ENCODE measurements around the gene NOTO. TPM values are rescaled to one million over a fixed set of nuclear protein-coding genes. Genes with fewer than 3 reads are reported as not detected.

NOTO gene
- total RNA-seq, 1 donor from 2014 or later = not detected

DNA sequence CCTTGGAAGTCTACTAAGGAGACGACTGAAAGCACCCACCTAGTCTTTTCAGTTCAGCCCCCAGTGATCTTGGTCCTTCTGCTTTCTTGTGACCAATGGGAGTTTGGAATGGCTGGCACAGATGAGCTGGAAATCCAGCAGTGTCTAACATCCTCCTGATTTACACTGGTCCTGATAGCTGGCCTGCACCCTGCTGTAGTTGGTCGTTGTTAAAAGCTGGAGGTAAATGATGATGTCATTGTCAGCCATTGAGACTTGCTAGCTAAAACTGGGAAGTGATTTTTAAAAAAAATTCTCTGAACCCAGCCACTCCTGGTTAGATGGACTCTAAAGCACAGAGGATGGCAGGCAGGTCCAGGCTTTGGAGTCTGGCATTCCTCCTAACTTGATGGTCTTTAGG is 51.0 kb downstream of the NOTO start:
- ChIA-PET CTCF (interaction anchor here (1.4 kb wide), 1 partner anchor 37 kb away, joined by 5 read pairs; no protein-coding TSS in a partner anchor), POLR2A (interaction anchor here (1.2 kb wide), 1 partner anchor 19 kb away, joined by 3 read pairs; the partner anchor contains the start of gene CCT7)
- intact Hi-C loops (cut with micrococcal nuclease) = loop anchor here (5.0 kb wide), 1 partner anchor 39 kb away; the partner anchor contains the start of gene EGR4
- H3K4me3 Mint-ChIP-seq = no peak overlapping the region
- H3K27ac Mint-ChIP-seq = no peak overlapping the region
- H3K9me3 Mint-ChIP-seq = no peaks in the 10 kb centered on the region
- DNase-seq (no peak), ATAC-seq (ENCODE audit: low read depth) (no peak)
- TF ChIP-seq, protein P1, sequence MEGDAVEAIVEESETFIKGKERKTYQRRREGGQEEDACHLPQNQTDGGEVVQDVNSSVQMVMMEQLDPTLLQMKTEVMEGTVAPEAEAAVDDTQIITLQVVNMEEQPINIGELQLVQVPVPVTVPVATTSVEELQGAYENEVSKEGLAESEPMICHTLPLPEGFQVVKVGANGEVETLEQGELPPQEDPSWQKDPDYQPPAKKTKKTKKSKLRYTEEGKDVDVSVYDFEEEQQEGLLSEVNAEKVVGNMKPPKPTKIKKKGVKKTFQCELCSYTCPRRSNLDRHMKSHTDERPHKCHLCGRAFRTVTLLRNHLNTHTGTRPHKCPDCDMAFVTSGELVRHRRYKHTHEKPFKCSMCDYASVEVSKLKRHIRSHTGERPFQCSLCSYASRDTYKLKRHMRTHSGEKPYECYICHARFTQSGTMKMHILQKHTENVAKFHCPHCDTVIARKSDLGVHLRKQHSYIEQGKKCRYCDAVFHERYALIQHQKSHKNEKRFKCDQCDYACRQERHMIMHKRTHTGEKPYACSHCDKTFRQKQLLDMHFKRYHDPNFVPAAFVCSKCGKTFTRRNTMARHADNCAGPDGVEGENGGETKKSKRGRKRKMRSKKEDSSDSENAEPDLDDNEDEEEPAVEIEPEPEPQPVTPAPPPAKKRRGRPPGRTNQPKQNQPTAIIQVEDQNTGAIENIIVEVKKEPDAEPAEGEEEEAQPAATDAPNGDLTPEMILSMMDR (IDR thresholded peaks at IDR 0.05) = no peak
- H3K36me3 Mint-ChIP-seq (ENCODE audit: low read depth) = peaks cover 69% of the 10 kb centered on the region
- no peaks in the 10 kb centered on the region for H3K27me3 Mint-ChIP-seq
- no peaks in the 10 kb centered on the region for H3K4me1 Mint-ChIP-seq

DNA sequence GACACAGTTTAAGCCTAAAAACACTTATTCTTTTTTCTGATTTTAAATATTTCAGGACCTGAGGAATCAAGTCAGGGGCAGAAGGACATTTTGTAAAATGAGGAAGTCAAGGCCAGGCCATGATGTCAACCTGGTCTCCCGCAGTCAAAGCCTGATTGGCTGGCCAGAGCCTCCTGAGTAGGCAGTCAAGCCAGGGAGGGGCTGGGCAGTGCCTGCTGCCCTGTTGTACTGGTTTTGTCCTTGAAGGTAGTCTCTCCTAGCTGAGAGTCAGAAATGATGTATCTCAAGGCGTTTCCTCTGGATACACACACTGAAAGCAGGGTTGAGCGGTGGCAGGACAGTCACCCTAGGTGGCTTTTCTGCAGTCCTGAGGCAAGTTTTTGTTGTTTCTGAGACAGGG is 51.5 kb downstream of the NOTO start:
- Mint-ChIP-seq H3K36me3 (ENCODE audit: low read depth) (peaks cover 65% of the 10 kb centered on the region), H3K4me1 (no peaks in the 10 kb centered on the region), H3K27ac (no peak overlapping the region), H3K9me3 (no peaks in the 10 kb centered on the region), H3K27me3 (no peaks in the 10 kb centered on the region), H3K4me3 (no peak overlapping the region)
- TF ChIP-seq, protein P1 (IDR thresholded peaks at IDR 0.05) = no peak
- CTCF ChIA-PET = interaction anchor here (1.4 kb wide), 1 partner anchor 36 kb away, joined by 5 read pairs; no protein-coding TSS in a partner anchor
- intact Hi-C loops (cut with micrococcal nuclease) = loop anchor here (5.0 kb wide), 1 partner anchor 38 kb away; the partner anchor contains the start of gene EGR4
- DNase-seq (no peak), ATAC-seq (ENCODE audit: low read depth) (no peak)
- POLR2A ChIA-PET = interaction anchor here (1.2 kb wide), 2 partner anchors 20 to 31 kb away, joined by 3 read pairs; partner anchors contain the start of gene CCT7

DNA sequence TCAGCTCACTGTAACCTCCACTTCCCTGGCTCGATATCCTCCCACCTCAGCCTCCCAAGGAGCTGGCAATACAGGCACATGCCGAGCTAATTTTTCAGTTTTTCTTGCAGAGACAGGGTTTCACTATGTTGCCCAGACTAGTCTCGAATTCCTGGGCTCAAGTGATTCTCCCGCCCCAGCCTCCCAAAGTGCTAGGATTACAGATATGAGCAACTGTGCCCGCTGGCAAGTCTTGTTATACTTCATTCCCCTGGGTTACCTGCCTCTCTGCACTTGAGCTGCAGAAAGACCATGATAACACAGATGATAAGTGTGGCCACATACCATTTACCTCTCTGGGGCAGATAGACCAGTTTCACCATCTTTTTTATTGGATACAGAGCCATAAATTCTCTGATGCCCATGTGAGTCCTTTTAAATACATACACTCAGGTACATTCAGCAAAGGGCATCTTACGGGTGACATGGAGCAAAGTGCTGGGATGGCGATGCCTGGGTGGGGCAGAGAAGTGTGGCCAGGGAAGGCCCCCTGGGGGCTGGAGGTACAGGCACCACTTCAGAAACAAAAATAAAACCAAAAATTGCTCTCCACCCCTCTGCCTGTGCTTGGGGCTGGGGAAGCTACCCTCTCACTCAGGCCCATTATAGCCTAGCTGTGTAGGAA is 52.1 kb downstream of the NOTO start:
- H3K4me3 Mint-ChIP-seq = no peak overlapping the region
- POLR2A ChIA-PET = interaction anchor here (1.2 kb wide), 2 partner anchors 20 to 31 kb away, joined by 3 read pairs; partner anchors contain the start of gene CCT7

DNA sequence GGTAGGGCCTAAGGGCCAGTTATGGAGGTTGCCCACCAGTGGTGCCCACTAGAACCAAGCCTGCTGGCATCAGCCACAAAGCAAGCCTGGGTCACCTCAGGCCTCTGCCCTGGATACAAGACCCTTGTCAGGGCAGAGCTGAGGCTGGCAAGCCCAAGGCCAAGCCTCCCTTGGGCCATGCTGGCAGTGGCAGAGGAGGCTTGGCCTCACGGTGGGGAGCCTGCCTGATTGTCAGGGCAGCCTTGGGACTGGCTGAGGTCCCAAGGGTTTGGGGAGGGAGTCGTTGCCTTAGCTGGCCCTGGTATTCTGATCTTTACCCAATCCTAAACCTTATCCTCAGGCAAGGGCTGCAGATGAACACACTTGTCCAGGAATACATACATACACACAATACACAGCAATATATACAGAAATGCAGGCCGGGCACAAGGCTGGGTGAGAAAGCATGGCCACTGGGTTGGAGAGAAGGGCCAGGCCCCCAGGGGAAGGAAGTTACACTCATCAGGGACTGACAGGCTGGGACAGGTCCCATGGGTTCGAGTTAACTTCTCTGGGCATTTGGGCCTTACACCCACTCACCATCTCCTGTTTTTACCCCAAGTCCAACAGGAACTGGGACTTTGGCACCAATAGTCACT is 52.8 kb downstream of the NOTO start:
- no peaks in the 10 kb centered on the region for H3K4me1 Mint-ChIP-seq
- TF ChIP-seq, protein P1 (IDR thresholded peaks at IDR 0.05) = no peak
- H3K36me3 Mint-ChIP-seq (ENCODE audit: low read depth) = peaks cover 65% of the 10 kb centered on the region
- ChIA-PET CTCF (interaction anchor here (1.4 kb wide), 1 partner anchor 35 kb away, joined by 5 read pairs; no protein-coding TSS in a partner anchor), POLR2A (interaction anchor here (1.2 kb wide), 1 partner anchor 30 kb away, joined by 3 read pairs; no protein-coding TSS in a partner anchor)
- no peaks in the 10 kb centered on the region for H3K27me3 Mint-ChIP-seq
- H3K9me3 Mint-ChIP-seq = no peaks in the 10 kb centered on the region
- H3K27ac Mint-ChIP-seq = no peak overlapping the region
- intact Hi-C loops (cut with micrococcal nuclease) = no loop called here
- no peak overlapping the region for H3K4me3 Mint-ChIP-seq
- DNase-seq = no peak
- no peak for ATAC-seq (ENCODE audit: low read depth)

More for the DNA sequence above, 52.1 kb downstream of the NOTO start:
- TF ChIP-seq, protein P1 (IDR thresholded peaks at IDR 0.05) = no peak
- no peaks in the 10 kb centered on the region for H3K27me3 Mint-ChIP-seq
- no peak for ATAC-seq (ENCODE audit: low read depth)
- H3K36me3 Mint-ChIP-seq (ENCODE audit: low read depth) = peaks cover 65% of the 10 kb centered on the region
- CTCF ChIA-PET = interaction anchor here (1.4 kb wide), 1 partner anchor 36 kb away, joined by 5 read pairs; no protein-coding TSS in a partner anchor
- H3K4me1 Mint-ChIP-seq = no peaks in the 10 kb centered on the region
- no peak for DNase-seq
- intact Hi-C loops (cut with micrococcal nuclease) = loop anchor here (5.0 kb wide), 1 partner anchor 38 kb away; the partner anchor contains the start of gene EGR4
- no peak overlapping the region for H3K27ac Mint-ChIP-seq
- no peaks in the 10 kb centered on the region for H3K9me3 Mint-ChIP-seq
